Lung (tissue), 12 donors: ENCODE data around the gene DAB1. TPM values are rescaled to one million over a fixed set of nuclear protein-coding genes. Genes with fewer than 3 reads are reported as not detected.
A peak's percentile ranks its signal among the peaks of the same experiment; 100 is the strongest.

Experiments
- ATAC-seq: fragments of 200-7000 bp; cut with Tn5 transposase; one replicate; pipeline ENCODE4 v1.9.1; 2020; ENCODE audit warnings: moderate number of reproducible peaks; ENCODE audit not compliant: insufficient read depth, low FRiP score
- DNase-seq, 3 donors: peaks; one replicate each; pipeline ENCODE4 v3.0.0-alpha.2; 2013 to 2017
- H3K27ac ChIP-seq, 2 donors: one replicate each; pipeline ENCODE4 v1.5.1; 2013; ENCODE audit warnings: mild to moderate bottlenecking in 2 of 2, moderate library complexity in 2 of 2, control low read depth in 1 of 2, inconsistent platforms in 1 of 2, low read depth in 1 of 2, low read length in 1 of 2
- H3K27me3 ChIP-seq, 3 donors: one replicate each; pipeline ENCODE4 v1.5.1; 2013; ENCODE audit warnings: low read length in 2 of 3; ENCODE audit not compliant: control insufficient read depth in 3 of 3, insufficient read depth in 3 of 3
- H3K36me3 ChIP-seq, 4 donors: one replicate each; pipeline ENCODE4 v1.5.1; 2013; ENCODE audit warnings: low read length in 4 of 4, mild to moderate bottlenecking in 1 of 4, moderate library complexity in 1 of 4; ENCODE audit not compliant: control insufficient read depth in 4 of 4, insufficient read depth in 4 of 4
- H3K4me1 ChIP-seq, 5 donors: one replicate each; pipeline ENCODE4 v1.5.1; 2013; ENCODE audit warnings: low read length in 5 of 5, mild to moderate bottlenecking in 2 of 5, moderate library complexity in 1 of 5; ENCODE audit not compliant: control insufficient read depth in 5 of 5, insufficient read depth in 5 of 5
- H3K4me3 ChIP-seq: one replicate; pipeline ENCODE4 v1.5.1; 2013; ENCODE audit warnings: mild to moderate bottlenecking, control low read depth, moderate library complexity
- H3K9ac ChIP-seq, 2 donors: one replicate each; pipeline ENCODE4 v1.5.1; 2013; ENCODE audit warnings: low read length in 2 of 2, control low read depth in 1 of 2; ENCODE audit not compliant: insufficient read depth in 1 of 2
- H3K9me3 ChIP-seq, 4 donors: one replicate each; pipeline ENCODE4 v1.5.1; 2013; ENCODE audit warnings: low read length in 3 of 4, mild to moderate bottlenecking in 1 of 4, moderate library complexity in 1 of 4; ENCODE audit not compliant: control insufficient read depth in 4 of 4, insufficient read depth in 3 of 4
- WGBS, 2 donors: extraction: QIAGEN DNeasy Blood & Tissue Kit; methylation state at CpG; one replicate each; pipeline ENCODE4 v1.1.7; 2013; 5-methylcytosine and 5-hydroxymethylcytosine counted together
- polyA plus RNA-seq, 2 donors: library from polyadenylated mRNA; stranded (reverse); fragments of 200-250 nt; gene quantifications; one replicate each; pipeline ENCODE4 v1.2.1, GENCODE V29; 2013
- total RNA-seq, 2 donors: library from RNA; depleted of rRNA in 1 of 2; stranded (reverse); fragments of >200 nt in 1 of 2; gene quantifications; one replicate each; pipeline ENCODE4 v1.2.1, GENCODE V29; 2014 to 2021
- TF ChIP-seq, protein P1 (sequence below): IDR thresholded peaks from 2 replicates; pipeline ENCODE4 v1.5.1; 2012; ENCODE audit warnings: mild to moderate bottlenecking; ENCODE audit errors: control extremely low read depth, extremely low read depth
- donor health status: control.
- donor health status: control.
- donor health status: Bipolar disorder and iron deficiency.
- donor health status: healthy.
- donor health status: DM: yes; HTN: yes; CAD: no.

Gene DAB1
- total and polyA plus RNA-seq, 4 donors, result 0.06 to 0.77 (median 0.10) TPM

DNA sequence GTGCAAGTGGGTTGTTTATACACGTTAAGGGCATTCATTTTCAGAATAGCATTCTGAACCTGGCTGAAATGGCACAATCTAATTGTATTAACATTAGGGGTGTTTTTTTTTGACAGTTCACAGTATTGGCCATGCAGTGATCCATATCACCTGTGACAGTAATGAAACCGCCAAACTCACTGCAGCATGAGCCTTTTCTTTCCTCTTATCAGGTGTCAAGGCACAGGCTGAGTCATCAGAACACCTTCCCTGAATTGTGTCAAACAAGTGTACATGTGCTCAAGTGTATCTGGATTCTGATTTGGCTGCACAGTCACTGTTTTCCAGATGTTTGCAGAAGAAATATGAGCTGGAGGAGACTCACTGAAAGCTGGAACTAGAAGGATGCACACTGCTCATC is 410.3 kb downstream of the DAB1 start:
- Histone ChIP-seq H3K27me3 (no peaks in the 10 kb centered on the region), H3K4me3 (no peak overlapping the region), H3K4me1 (no peaks in the 10 kb centered on the region), H3K9ac (no peak overlapping the region), H3K9me3 (peaks cover 0 to 4% (median 0%) of the 10 kb centered on the region in 4 donors), H3K27ac (no peak overlapping the region), H3K36me3 (no peaks in the 10 kb centered on the region)
- TF ChIP-seq, protein P1, sequence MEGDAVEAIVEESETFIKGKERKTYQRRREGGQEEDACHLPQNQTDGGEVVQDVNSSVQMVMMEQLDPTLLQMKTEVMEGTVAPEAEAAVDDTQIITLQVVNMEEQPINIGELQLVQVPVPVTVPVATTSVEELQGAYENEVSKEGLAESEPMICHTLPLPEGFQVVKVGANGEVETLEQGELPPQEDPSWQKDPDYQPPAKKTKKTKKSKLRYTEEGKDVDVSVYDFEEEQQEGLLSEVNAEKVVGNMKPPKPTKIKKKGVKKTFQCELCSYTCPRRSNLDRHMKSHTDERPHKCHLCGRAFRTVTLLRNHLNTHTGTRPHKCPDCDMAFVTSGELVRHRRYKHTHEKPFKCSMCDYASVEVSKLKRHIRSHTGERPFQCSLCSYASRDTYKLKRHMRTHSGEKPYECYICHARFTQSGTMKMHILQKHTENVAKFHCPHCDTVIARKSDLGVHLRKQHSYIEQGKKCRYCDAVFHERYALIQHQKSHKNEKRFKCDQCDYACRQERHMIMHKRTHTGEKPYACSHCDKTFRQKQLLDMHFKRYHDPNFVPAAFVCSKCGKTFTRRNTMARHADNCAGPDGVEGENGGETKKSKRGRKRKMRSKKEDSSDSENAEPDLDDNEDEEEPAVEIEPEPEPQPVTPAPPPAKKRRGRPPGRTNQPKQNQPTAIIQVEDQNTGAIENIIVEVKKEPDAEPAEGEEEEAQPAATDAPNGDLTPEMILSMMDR, result no peak
- DNase-seq (no peak), ATAC-seq (no peak)
- WGBS, 2 donors, result 72 to 87% methylated on average over 2 of the region's 2 CpGs

DNA sequence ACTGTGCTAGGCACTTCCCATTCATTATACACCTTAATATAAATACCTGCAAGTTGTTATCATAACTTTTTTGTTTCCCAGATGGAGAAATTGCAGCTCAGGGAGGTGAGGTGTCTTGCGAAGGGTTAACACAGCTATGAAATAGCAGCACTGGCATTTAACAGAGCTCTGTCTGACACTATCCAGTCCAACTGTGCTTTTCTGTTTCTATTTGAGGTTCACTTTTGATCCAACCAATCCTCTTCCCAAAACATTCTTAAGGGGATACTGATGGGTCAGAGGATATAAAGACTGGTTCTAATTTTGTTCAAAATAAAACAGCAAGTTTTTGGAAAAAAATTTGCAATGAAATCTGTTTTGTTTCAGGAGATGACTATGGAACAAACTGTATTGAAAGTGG is 411.5 kb downstream of the DAB1 start:
- H3K27me3 ChIP-seq, result no peaks in the 10 kb centered on the region
- no peak overlapping the region for H3K9ac ChIP-seq
- 88 to 99% methylated on average over 1 of the region's 1 CpG for WGBS, 2 donors
- H3K27ac ChIP-seq, result no peak overlapping the region
- DNase-seq, result no peak
- peaks cover 0 to 5% (median 0%) of the 10 kb centered on the region in 5 donors for H3K4me1 ChIP-seq
- peaks cover 0 to 4% (median 0%) of the 10 kb centered on the region in 4 donors for H3K9me3 ChIP-seq
- no peak for ATAC-seq
- TF ChIP-seq, protein P1, result no peak
- H3K4me3 ChIP-seq, result no peak overlapping the region
- no peaks in the 10 kb centered on the region for H3K36me3 ChIP-seq

DNA sequence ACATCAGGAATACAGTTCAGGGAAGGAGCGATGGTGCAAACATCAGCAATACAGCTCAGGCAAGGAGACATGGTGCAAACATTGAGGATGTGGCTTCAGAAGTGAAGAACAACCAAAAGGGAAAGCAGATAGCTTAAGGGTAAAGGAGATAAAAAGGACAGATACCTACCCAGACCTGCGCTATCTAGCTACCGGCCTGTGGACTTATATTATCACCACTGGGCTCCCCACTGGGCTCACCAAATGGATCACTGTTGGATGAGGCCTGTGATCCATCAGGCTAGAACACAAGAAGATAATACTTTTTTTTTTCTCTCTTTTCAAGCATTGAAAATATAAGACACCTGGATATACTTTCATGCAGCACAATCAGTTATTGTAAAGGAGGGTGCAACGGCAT is 413.3 kb downstream of the DAB1 start:
- 93 to 94% methylated on average over 4 of the region's 4 CpGs for whole genome bisulfite sequencing, 2 donors
- peaks cover 0 to 4% (median 0%) of the 10 kb centered on the region in 4 donors for H3K9me3 ChIP-seq
- ATAC-seq, result no peak

DNA sequence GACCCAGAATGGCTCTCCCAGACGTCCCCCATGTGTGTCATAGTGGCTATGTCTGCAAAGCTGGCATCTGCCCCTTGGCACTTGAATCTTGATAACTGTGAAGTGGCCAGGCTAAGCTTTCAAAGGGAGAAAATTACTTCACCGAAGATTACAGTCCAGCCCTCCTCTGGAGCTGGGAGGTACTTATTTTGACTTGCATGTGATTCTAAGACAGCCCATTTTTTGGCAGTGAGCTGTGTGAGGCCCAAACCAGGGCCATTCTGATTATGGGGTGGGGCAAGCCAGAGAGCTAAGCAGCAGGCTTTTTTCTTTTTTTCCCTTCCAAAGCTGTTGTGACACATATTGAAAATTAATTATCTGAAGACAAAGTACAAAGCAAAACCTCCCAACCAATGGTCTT is 415.9 kb downstream of the DAB1 start:
- Histone ChIP-seq H3K9me3 (no peaks in the 10 kb centered on the region), H3K4me1 (peaks cover 0 to 5% (median 0%) of the 10 kb centered on the region in 5 donors), H3K27me3 (no peaks in the 10 kb centered on the region), H3K9ac (no peak overlapping the region), H3K27ac (no peak overlapping the region), H3K36me3 (no peaks in the 10 kb centered on the region), H3K4me3 (no peak overlapping the region)
- 50 to 69% methylated on average over 2 of the region's 2 CpGs for WGBS, 2 donors
- ATAC-seq (no peak), DNase-seq (peak; percentile 33 to 77 (median 55))
- TF ChIP-seq, protein P1, result no peak

More for the DNA sequence above, 413.3 kb downstream of the DAB1 start:
- Histone ChIP-seq H3K4me3 (no peak overlapping the region), H3K4me1 (peaks cover 0 to 5% (median 0%) of the 10 kb centered on the region in 5 donors), H3K9ac (no peak overlapping the region), H3K27me3 (no peaks in the 10 kb centered on the region), H3K36me3 (no peaks in the 10 kb centered on the region), H3K27ac (no peak overlapping the region)
- no peak for DNase-seq
- TF ChIP-seq, protein P1, result no peak
